ENCODE results near the gene CYP3A5. TPM values are rescaled to one million over a fixed set of nuclear protein-coding genes. Genes with fewer than 3 reads are reported as not detected.

CYP3A5 gene
- total and polyA plus RNA-seq, 9 of the 15 experiments (the other 6 are each of a cell fraction or from before 2014, with no cell fraction given), result 0.73 to 2.8 (median 1.5) TPM

DNA sequence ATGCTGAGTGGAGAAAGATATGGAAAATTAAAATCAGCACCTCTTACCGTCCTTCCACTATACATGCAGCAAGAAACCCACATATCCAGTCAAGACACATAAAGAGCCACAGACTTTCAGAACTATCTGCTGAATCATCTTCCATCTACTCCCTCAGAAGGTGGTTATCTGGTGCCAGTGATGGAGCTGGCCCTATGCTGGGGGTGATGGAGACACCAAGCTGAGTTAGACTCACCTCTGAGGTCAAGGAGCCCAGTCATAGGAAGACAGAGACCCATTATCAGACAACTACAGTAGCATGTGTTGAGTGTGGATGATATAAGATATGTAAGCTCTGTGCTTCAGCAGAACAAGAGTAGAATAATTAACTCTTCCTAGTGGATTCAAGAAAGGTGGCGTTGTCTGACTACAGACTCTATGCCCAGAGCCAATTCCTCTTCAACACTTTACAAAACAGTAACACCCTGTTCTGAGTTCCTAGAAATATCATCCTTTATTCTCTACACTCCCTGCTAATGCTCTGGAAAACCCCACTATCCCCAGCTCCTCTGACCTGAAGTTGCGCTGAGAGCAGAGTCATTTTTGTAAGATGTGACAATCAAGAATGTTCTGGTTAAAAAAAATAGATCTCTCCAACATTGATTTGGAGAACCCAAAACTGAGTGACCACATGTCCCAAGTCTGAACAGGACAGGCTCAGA, 14.3 kb downstream of the CYP3A5 start (continued):
- TF ChIP-seq SAP30 (IDR thresholded peaks at IDR 0.05; ENCODE audit: borderline replicate concordance, insufficient read depth, low read depth, low read length, poor library complexity, severe bottlenecking) (no peak), SMARCE1 (IDR thresholded peaks at IDR 0.05) (peak; percentile 97), FOXK1 (CRISPR knock-in tag; IDR thresholded peaks at IDR 0.05; ENCODE audit: borderline replicate concordance) (no peak), NCOA4 (IDR thresholded peaks at IDR 0.05; ENCODE audit: partially characterized antibody) (peak; percentile 73), PRDM10 (IDR thresholded peaks at IDR 0.05; ENCODE audit: partially characterized antibody) (peak; percentile 29), ZNF695 (CRISPR knock-in tag; IDR thresholded peaks at IDR 0.05) (no peak), ZNF764 (CRISPR knock-in tag; IDR thresholded peaks at IDR 0.05; ENCODE audit: low read depth) (no peak), MEF2A (IDR thresholded peaks at IDR 0.05; ENCODE audit: control insufficient read depth, low read depth, low read length) (no peak), CAMTA2 (CRISPR knock-in tag; conservative IDR thresholded peaks at IDR 0.05) (no peak), ZNF511 (CRISPR knock-in tag; IDR thresholded peaks at IDR 0.05) (no peak), ZNF184 (CRISPR knock-in tag; IDR thresholded peaks at IDR 0.05) (no peak), RBM25 (IDR thresholded peaks at IDR 0.05; ENCODE audit: low read depth, low read length, severe bottlenecking) (no peak), ZBTB2 (IDR thresholded peaks at IDR 0.05) (peak; percentile 91)
- TF ChIP-seq, protein P1, sequence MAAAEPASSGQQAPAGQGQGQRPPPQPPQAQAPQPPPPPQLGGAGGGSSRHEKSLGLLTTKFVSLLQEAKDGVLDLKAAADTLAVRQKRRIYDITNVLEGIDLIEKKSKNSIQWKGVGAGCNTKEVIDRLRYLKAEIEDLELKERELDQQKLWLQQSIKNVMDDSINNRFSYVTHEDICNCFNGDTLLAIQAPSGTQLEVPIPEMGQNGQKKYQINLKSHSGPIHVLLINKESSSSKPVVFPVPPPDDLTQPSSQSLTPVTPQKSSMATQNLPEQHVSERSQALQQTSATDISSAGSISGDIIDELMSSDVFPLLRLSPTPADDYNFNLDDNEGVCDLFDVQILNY (CRISPR knock-in tag; IDR thresholded peaks at IDR 0.05), result no peak
- TF ChIP-seq, protein P2, sequence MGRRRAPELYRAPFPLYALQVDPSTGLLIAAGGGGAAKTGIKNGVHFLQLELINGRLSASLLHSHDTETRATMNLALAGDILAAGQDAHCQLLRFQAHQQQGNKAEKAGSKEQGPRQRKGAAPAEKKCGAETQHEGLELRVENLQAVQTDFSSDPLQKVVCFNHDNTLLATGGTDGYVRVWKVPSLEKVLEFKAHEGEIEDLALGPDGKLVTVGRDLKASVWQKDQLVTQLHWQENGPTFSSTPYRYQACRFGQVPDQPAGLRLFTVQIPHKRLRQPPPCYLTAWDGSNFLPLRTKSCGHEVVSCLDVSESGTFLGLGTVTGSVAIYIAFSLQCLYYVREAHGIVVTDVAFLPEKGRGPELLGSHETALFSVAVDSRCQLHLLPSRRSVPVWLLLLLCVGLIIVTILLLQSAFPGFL (CRISPR knock-in tag; IDR thresholded peaks at IDR 0.05), result no peak
- TF ChIP-seq, protein P3, sequence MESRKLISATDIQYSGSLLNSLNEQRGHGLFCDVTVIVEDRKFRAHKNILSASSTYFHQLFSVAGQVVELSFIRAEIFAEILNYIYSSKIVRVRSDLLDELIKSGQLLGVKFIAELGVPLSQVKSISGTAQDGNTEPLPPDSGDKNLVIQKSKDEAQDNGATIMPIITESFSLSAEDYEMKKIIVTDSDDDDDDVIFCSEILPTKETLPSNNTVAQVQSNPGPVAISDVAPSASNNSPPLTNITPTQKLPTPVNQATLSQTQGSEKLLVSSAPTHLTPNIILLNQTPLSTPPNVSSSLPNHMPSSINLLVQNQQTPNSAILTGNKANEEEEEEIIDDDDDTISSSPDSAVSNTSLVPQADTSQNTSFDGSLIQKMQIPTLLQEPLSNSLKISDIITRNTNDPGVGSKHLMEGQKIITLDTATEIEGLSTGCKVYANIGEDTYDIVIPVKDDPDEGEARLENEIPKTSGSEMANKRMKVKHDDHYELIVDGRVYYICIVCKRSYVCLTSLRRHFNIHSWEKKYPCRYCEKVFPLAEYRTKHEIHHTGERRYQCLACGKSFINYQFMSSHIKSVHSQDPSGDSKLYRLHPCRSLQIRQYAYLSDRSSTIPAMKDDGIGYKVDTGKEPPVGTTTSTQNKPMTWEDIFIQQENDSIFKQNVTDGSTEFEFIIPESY (CRISPR knock-in tag; IDR thresholded peaks at IDR 0.05), result peak; percentile 64; the same call in 1 of the 2 replicates

Measured in K562 (cell line).